ENCODE results near the gene DHRS7C. TPM values are rescaled to one million over a fixed set of nuclear protein-coding genes. Genes with fewer than 3 reads are reported as not detected.

DHRS7C gene
- polyA plus RNA-seq, 1 donor from 2014 or later: not detected

DNA sequence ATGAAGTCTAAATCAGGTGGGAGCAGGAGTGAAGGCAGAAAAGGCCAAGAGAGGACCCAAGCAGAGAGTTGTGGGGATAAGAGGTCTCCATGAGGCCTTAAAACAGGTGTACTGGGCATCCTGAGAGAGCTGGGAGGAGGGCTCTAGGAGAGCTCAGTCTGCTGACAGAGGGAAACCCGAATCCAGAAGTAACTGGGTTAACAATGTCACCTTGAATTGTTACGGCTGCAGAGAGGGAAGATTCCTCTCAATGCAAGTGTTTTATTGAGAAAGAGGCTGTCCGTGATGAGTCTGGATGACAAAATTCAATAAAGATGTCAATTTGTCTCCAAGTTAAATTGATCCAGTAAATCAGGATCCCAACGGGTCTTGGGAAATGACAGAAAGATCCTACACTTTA lies 8.3 kb downstream of the DHRS7C start:
- no peak overlapping the region for H3K4me2 ChIP-seq (ENCODE audit: low read length)
- no peaks in the 10 kb centered on the region for H3K27me3 ChIP-seq (ENCODE audit: insufficient read depth, low read depth, low read length)
- no peaks in the 10 kb centered on the region for H3K36me3 ChIP-seq (ENCODE audit: insufficient read depth, low read length)
- TF ChIP-seq SMC3 (conservative IDR thresholded peaks at IDR 0.05; ENCODE audit: poor library complexity) (no peak), EZH2 (IDR thresholded peaks at IDR 0.05; ENCODE audit: borderline replicate concordance, insufficient read depth, low read length, poor library complexity, severe bottlenecking) (no peak), MXI1 (conservative IDR thresholded peaks at IDR 0.05; ENCODE audit: poor library complexity, severe bottlenecking) (no peak), POLR2AphosphoS5 (IDR thresholded peaks at IDR 0.05) (no peak), EP300 (conservative IDR thresholded peaks at IDR 0.05; ENCODE audit: poor library complexity, severe bottlenecking) (no peak), RAD21 (conservative IDR thresholded peaks at IDR 0.05) (no peak), TAF1 (IDR thresholded peaks at IDR 0.05; ENCODE audit: low read depth) (no peak)
- TF ChIP-seq, protein P1, sequence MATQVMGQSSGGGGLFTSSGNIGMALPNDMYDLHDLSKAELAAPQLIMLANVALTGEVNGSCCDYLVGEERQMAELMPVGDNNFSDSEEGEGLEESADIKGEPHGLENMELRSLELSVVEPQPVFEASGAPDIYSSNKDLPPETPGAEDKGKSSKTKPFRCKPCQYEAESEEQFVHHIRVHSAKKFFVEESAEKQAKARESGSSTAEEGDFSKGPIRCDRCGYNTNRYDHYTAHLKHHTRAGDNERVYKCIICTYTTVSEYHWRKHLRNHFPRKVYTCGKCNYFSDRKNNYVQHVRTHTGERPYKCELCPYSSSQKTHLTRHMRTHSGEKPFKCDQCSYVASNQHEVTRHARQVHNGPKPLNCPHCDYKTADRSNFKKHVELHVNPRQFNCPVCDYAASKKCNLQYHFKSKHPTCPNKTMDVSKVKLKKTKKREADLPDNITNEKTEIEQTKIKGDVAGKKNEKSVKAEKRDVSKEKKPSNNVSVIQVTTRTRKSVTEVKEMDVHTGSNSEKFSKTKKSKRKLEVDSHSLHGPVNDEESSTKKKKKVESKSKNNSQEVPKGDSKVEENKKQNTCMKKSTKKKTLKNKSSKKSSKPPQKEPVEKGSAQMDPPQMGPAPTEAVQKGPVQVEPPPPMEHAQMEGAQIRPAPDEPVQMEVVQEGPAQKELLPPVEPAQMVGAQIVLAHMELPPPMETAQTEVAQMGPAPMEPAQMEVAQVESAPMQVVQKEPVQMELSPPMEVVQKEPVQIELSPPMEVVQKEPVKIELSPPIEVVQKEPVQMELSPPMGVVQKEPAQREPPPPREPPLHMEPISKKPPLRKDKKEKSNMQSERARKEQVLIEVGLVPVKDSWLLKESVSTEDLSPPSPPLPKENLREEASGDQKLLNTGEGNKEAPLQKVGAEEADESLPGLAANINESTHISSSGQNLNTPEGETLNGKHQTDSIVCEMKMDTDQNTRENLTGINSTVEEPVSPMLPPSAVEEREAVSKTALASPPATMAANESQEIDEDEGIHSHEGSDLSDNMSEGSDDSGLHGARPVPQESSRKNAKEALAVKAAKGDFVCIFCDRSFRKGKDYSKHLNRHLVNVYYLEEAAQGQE (IDR thresholded peaks at IDR 0.05; ENCODE audit: borderline replicate concordance): no peak
- TF ChIP-seq, protein P2, sequence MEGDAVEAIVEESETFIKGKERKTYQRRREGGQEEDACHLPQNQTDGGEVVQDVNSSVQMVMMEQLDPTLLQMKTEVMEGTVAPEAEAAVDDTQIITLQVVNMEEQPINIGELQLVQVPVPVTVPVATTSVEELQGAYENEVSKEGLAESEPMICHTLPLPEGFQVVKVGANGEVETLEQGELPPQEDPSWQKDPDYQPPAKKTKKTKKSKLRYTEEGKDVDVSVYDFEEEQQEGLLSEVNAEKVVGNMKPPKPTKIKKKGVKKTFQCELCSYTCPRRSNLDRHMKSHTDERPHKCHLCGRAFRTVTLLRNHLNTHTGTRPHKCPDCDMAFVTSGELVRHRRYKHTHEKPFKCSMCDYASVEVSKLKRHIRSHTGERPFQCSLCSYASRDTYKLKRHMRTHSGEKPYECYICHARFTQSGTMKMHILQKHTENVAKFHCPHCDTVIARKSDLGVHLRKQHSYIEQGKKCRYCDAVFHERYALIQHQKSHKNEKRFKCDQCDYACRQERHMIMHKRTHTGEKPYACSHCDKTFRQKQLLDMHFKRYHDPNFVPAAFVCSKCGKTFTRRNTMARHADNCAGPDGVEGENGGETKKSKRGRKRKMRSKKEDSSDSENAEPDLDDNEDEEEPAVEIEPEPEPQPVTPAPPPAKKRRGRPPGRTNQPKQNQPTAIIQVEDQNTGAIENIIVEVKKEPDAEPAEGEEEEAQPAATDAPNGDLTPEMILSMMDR (IDR thresholded peaks at IDR 0.05; ENCODE audit: poor library complexity, severe bottlenecking): no peak
- no peak overlapping the region for H2AFZ ChIP-seq (ENCODE audit: low read depth, low read length)
- H3F3A ChIP-seq (ENCODE audit: insufficient read depth, low read length, poor library complexity, severe bottlenecking): no peaks in the 10 kb centered on the region
- no peak overlapping the region for H3K4me3 ChIP-seq (ENCODE audit: low read length)
- no peaks in the 10 kb centered on the region for H3K79me2 ChIP-seq (replicated peaks; ENCODE audit: insufficient read depth, low read length)
- no peaks in the 10 kb centered on the region for H3K9me3 ChIP-seq (ENCODE audit: low read length)
- H3K27ac ChIP-seq (ENCODE audit: low read length): no peak overlapping the region
- no peaks in the 10 kb centered on the region for H4K20me1 ChIP-seq (ENCODE audit: insufficient read depth)
- no peak overlapping the region for H3K9ac ChIP-seq (ENCODE audit: low read length)
- H3K9me2 ChIP-seq (ENCODE audit: insufficient read depth, low read length): no peaks in the 10 kb centered on the region

DNA sequence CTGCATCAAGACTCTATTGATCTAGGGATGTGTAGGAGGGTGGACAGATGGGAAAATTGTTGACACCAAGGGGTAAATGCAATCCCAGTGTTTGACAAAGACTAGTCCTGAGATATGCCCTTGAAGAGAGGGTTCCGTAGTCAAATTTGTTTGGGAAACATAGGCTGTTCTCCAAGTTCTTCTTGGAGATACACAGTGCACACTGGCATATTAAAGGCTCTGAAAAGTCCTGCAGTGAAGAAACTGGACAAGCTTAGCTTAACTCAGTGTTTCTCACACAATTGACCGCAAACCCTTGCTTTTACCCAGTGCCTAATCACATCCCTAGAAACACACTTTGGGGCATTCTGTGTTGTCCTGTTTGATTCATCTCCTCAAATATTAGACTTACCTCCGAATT lies 10.8 kb downstream of the DHRS7C start:
- Histone ChIP-seq H3K79me2 (replicated peaks; ENCODE audit: insufficient read depth, low read length) (no peaks in the 10 kb centered on the region), H3K27ac (ENCODE audit: low read length) (no peak overlapping the region), H3K9me2 (ENCODE audit: insufficient read depth, low read length) (no peaks in the 10 kb centered on the region), H2AFZ (ENCODE audit: low read depth, low read length) (no peak overlapping the region), H3K4me2 (ENCODE audit: low read length) (no peak overlapping the region), H3K4me3 (ENCODE audit: low read length) (no peak overlapping the region), H3F3A (ENCODE audit: insufficient read depth, low read length, poor library complexity, severe bottlenecking) (no peaks in the 10 kb centered on the region), H3K36me3 (ENCODE audit: insufficient read depth, low read length) (no peaks in the 10 kb centered on the region), H3K9ac (ENCODE audit: low read length) (no peak overlapping the region), H3K27me3 (ENCODE audit: insufficient read depth, low read depth, low read length) (no peaks in the 10 kb centered on the region), H3K9me3 (ENCODE audit: low read length) (no peaks in the 10 kb centered on the region), H4K20me1 (ENCODE audit: insufficient read depth) (no peaks in the 10 kb centered on the region)
- TF ChIP-seq, protein P1 (IDR thresholded peaks at IDR 0.05; ENCODE audit: borderline replicate concordance): no peak
- TF ChIP-seq, protein P2 (IDR thresholded peaks at IDR 0.05; ENCODE audit: poor library complexity, severe bottlenecking): no peak
- TF ChIP-seq SMC3 (conservative IDR thresholded peaks at IDR 0.05; ENCODE audit: poor library complexity) (no peak), EP300 (conservative IDR thresholded peaks at IDR 0.05; ENCODE audit: poor library complexity, severe bottlenecking) (no peak), TAF1 (IDR thresholded peaks at IDR 0.05; ENCODE audit: low read depth) (no peak), RAD21 (conservative IDR thresholded peaks at IDR 0.05) (no peak), EZH2 (IDR thresholded peaks at IDR 0.05; ENCODE audit: borderline replicate concordance, insufficient read depth, low read length, poor library complexity, severe bottlenecking) (no peak), POLR2AphosphoS5 (IDR thresholded peaks at IDR 0.05) (no peak), MXI1 (conservative IDR thresholded peaks at IDR 0.05; ENCODE audit: poor library complexity, severe bottlenecking) (no peak)
